Common myeloid progenitor, CD34-positive (primary cell): ENCODE results near the gene MAP4K2.

Experiments used
- CTCF ChIA-PET: fragments of 350-600 bp; sonication (Branson Sonifier 250); formaldehyde crosslinking; loops from one replicate; lab custom pipeline; 2021; ENCODE audit warnings: antibody characterized with exemption; lab: Charles Lee
- POLR2A ChIA-PET: fragments of 350-600 bp; sonication (Branson Sonifier 250); formaldehyde crosslinking; loops from one replicate; lab custom pipeline; 2021; ENCODE audit warnings: antibody characterized with exemption; lab: Charles Lee
- DNase-seq, 3 donors: peaks; one replicate each; pipeline versions ENCODE4 v3.0.0 to v3.0.0-alpha.2; 2013
- H3K27ac ChIP-seq, 2 experiments: 1 replicate in 1 of 2; 2 replicates in 1 of 2; pipeline ENCODE4 v1.7.0; 2013; ENCODE audit warnings: inconsistent platforms in 2 of 2, low read length in 2 of 2, mild to moderate bottlenecking in 2 of 2, low read depth in 1 of 2, moderate library complexity in 1 of 2; ENCODE audit not compliant: severe bottlenecking in 2 of 2, insufficient read depth in 1 of 2, poor library complexity in 1 of 2
- H3K27me3 ChIP-seq, 5 experiments: replicated peaks in 2 of 5; 1 replicate in 3 of 5; 2 replicates in 2 of 5; pipeline versions ENCODE4 v1.6.1 to v1.7.0; 2013; ENCODE audit warnings: low read length in 4 of 5, mild to moderate bottlenecking in 2 of 5, moderate library complexity in 2 of 5, inconsistent platforms in 1 of 5; ENCODE audit not compliant: insufficient read depth in 5 of 5, control insufficient read depth in 4 of 5
- H3K36me3 ChIP-seq, 4 experiments: 1 replicate in 2 of 4; 2 replicates in 2 of 4; pipeline versions ENCODE4 v1.6.1 to v1.7.0; 2013; ENCODE audit warnings: low read length in 3 of 4, control low read depth in 1 of 4, mild to moderate bottlenecking in 1 of 4; ENCODE audit not compliant: control insufficient read depth in 4 of 4, insufficient read depth in 4 of 4
- H3K4me1 ChIP-seq, 4 experiments: 1 replicate in 3 of 4; 2 replicates in 1 of 4; pipeline versions ENCODE4 v1.6.1 to v1.7.1; 2013; ENCODE audit warnings: low read length in 3 of 4, mild to moderate bottlenecking in 3 of 4, control low read depth in 1 of 4, inconsistent platforms in 1 of 4, moderate library complexity in 1 of 4; ENCODE audit not compliant: control insufficient read depth in 4 of 4, insufficient read depth in 4 of 4; ENCODE audit errors: control extremely low read depth in 1 of 4
- H3K4me3 ChIP-seq, 7 experiments: 1 replicate in 4 of 7; 2 replicates in 3 of 7; pipeline versions ENCODE4 v1.5.1 to v1.7.0; 2013; ENCODE audit warnings: mild to moderate bottlenecking in 7 of 7, low read length in 6 of 7, moderate library complexity in 6 of 7, inconsistent platforms in 2 of 7, low read depth in 2 of 7, control low read depth in 1 of 7; ENCODE audit not compliant: insufficient read depth in 4 of 7, control insufficient read depth in 1 of 7; ENCODE audit errors: extremely low read depth in 1 of 7
- H3K9me3 ChIP-seq, 5 experiments: 1 replicate in 4 of 5; 2 replicates in 1 of 5; pipeline versions ENCODE4 v1.6.1 to v1.7.1; 2013; ENCODE audit warnings: low read length in 4 of 5, mild to moderate bottlenecking in 2 of 5, inconsistent platforms in 1 of 5, low read depth in 1 of 5, moderate library complexity in 1 of 5; ENCODE audit not compliant: control insufficient read depth in 4 of 5, insufficient read depth in 2 of 5; ENCODE audit errors: control extremely low read depth in 1 of 5
- WGBS: methylation state at CpG from one replicate; pipeline ENCODE4 v1.1.5; 2013; ENCODE audit not compliant: insufficient coverage; 5-methylcytosine and 5-hydroxymethylcytosine counted together

MAP4K2 gene

GRCh38 chr11:64801561-64802369 is 1.2 kb downstream of the MAP4K2 start:
- H3K27ac ChIP-seq = peak overlapping the region; percentile 58 to 80

GRCh38 chr11:64801158-64801464 is 1.9 kb downstream of the MAP4K2 start:
- WGBS = 61% methylated on average over 9 of the region's 9 CpGs
- POLR2A ChIA-PET = interaction anchor here (1.5 kb wide), 1 partner anchor 22 kb away, joined by 5 read pairs; no protein-coding TSS in a partner anchor
- H3K36me3 ChIP-seq = peaks cover 5 to 59% (median 34%) of the 10 kb centered on the region in 4 experiments
- H3K27ac ChIP-seq = peak overlapping the region; percentile 30 to 80
- no peaks in the 10 kb centered on the region for H3K9me3 ChIP-seq
- H3K4me1 ChIP-seq = peaks cover 0 to 70% (median 63%) of the 10 kb centered on the region in 4 experiments
- no peaks in the 10 kb centered on the region for H3K27me3 ChIP-seq
- no peak for DNase-seq
- CTCF ChIA-PET = interaction anchor here (1.1 to 5.2 kb wide), 5 partner anchors 10 to 84 kb away, joined by 3 to 42 read pairs (median 9); no protein-coding TSS in a partner anchor
- peak overlapping the region in 6 of 7 experiments; percentile 46 to 80 (median 70) for H3K4me3 ChIP-seq

More at GRCh38 chr11:64801561-64802369, 1.2 kb downstream of the MAP4K2 start:
- H3K9me3 ChIP-seq = no peaks in the 10 kb centered on the region
- 2% methylated on average over 10 of the region's 13 CpGs for WGBS
- POLR2A ChIA-PET = interaction anchor here (1.5 kb wide), 1 partner anchor 22 kb away, joined by 5 read pairs; no protein-coding TSS in a partner anchor
- peak overlapping the region in 6 of 7 experiments; percentile 51 to 80 (median 70) for H3K4me3 ChIP-seq
- no peaks in the 10 kb centered on the region for H3K27me3 ChIP-seq
- peaks cover 5 to 59% (median 32%) of the 10 kb centered on the region in 4 experiments for H3K36me3 ChIP-seq
- DNase-seq = peak in 1 of 3 donors; percentile 15
- CTCF ChIA-PET = interaction anchor here (1.1 to 5.2 kb wide), 5 partner anchors 10 to 83 kb away, joined by 3 to 42 read pairs (median 9); no protein-coding TSS in a partner anchor
- peaks cover 0 to 63% (median 57%) of the 10 kb centered on the region in 4 experiments for H3K4me1 ChIP-seq

- CTCF ChIA-PET = interaction anchor here (0.7 to 5.2 kb wide), 9 partner anchors 9 to 84 kb away, joined by 3 to 42 read pairs (median 5); no protein-coding TSS in a partner anchor
- H3K27me3 ChIP-seq = no peaks in the 10 kb centered on the region
- H3K27ac ChIP-seq = peak overlapping the region in 1 of 2 experiments; percentile 61
- POLR2A ChIA-PET = interaction anchor here (1.5 kb wide), 1 partner anchor 21 kb away, joined by 5 read pairs; no protein-coding TSS in a partner anchor
- no peak for DNase-seq
- H3K36me3 ChIP-seq = peaks cover 5 to 59% (median 31%) of the 10 kb centered on the region in 4 experiments
- peak overlapping the region in 6 of 7 experiments; percentile 11 to 80 (median 62) for H3K4me3 ChIP-seq
- H3K4me1 ChIP-seq = peaks cover 0 to 74% (median 69%) of the 10 kb centered on the region in 4 experiments
- no peaks in the 10 kb centered on the region for H3K9me3 ChIP-seq
- WGBS = 69% methylated on average over 21 of the region's 26 CpGs
Observed at GRCh38 chr11:64800303-64801157, 2.5 kb downstream of the MAP4K2 start.

GRCh38 chr11:64799623-64800302 is 3.3 kb downstream of the MAP4K2 start:
- peaks cover 0 to 72% (median 69%) of the 10 kb centered on the region in 4 experiments for H3K4me1 ChIP-seq
- H3K4me3 ChIP-seq = peak overlapping the region in 1 of 7 experiments; percentile 11
- ChIA-PET POLR2A (interaction anchor here (0.6 kb wide), 1 partner anchor 22 kb away, joined by 6 read pairs; no protein-coding TSS in a partner anchor), CTCF (interaction anchor here (1.0 to 5.2 kb wide), 8 partner anchors 8 to 69 kb away, joined by 3 to 42 read pairs (median 6); no protein-coding TSS in a partner anchor)
- H3K27ac ChIP-seq = peak overlapping the region in 1 of 2 experiments; percentile 61
- no peaks in the 10 kb centered on the region for H3K27me3 ChIP-seq
- H3K9me3 ChIP-seq = no peaks in the 10 kb centered on the region
- peaks cover under 1 to 52% (median 24%) of the 10 kb centered on the region in 4 experiments for H3K36me3 ChIP-seq
- 82% methylated on average over 10 of the region's 14 CpGs for WGBS
- DNase-seq = no peak

GRCh38 chr11:64799256-64799622 is 3.8 kb downstream of the MAP4K2 start:
- no peak overlapping the region for H3K4me3 ChIP-seq

More at GRCh38 chr11:64799256-64799622, 3.8 kb downstream of the MAP4K2 start:
- CTCF ChIA-PET = interaction anchor here (1.0 to 5.2 kb wide), 8 partner anchors 12 to 69 kb away, joined by 3 to 42 read pairs (median 6); no protein-coding TSS in a partner anchor
- DNase-seq = no peak
- Histone ChIP-seq H3K27me3 (no peaks in the 10 kb centered on the region), H3K36me3 (peaks cover 0 to 47% (median 23%) of the 10 kb centered on the region in 4 experiments), H3K4me1 (peaks cover 0 to 71% (median 69%) of the 10 kb centered on the region in 4 experiments), H3K9me3 (no peaks in the 10 kb centered on the region), H3K27ac (peak overlapping the region in 1 of 2 experiments; percentile 45)
- POLR2A ChIA-PET = interaction anchor here (0.6 kb wide), 1 partner anchor 21 kb away, joined by 6 read pairs; no protein-coding TSS in a partner anchor
- WGBS = 70% methylated on average over 3 of the region's 7 CpGs
